HCT116 (cell line): ENCODE measurements around the gene PARP8. TPM values are rescaled to one million over a fixed set of nuclear protein-coding genes. Genes with fewer than 3 reads are reported as not detected.
"Not testable (repeated sequence)": the region's sequence is repeated elsewhere in the genome, so short reads cannot be mapped to it uniquely, and the experiment has no call there.

ENCODE experiments used
- ATAC-seq: fragments of 200-7000 bp; cut with Tn5 transposase; 2 replicates; pipeline ENCODE4 v1.9.1; 2020; ENCODE audit warnings: mild to moderate bottlenecking, moderate library complexity
- BruUV-seq: library from RNA; stranded (reverse); fragments of 400-500 nt; replicated peaks from 2 replicates; lab custom pipeline; 2021; lab: Mats Ljungman, UMichigan
- CTCF ChIA-PET: fragments of 300-600 bp; sonication (Branson Sonifier 250); formaldehyde crosslinking; loops from one replicate; lab custom pipeline; 2021; ENCODE audit warnings: antibody characterized with exemption; lab: Charles Lee
- POLR2A ChIA-PET: fragments of 300-600, 350-600 bp; sonication (Branson Sonifier 250); formaldehyde crosslinking; loops from one replicate; lab custom pipeline; 2021; ENCODE audit warnings: antibody characterized with exemption; lab: Charles Lee
- RAD21 ChIA-PET, 2 experiments: fragments of 300-600 bp; sonication (Branson Sonifier 250); formaldehyde crosslinking; loops; one replicate each; lab custom pipeline; 2023; ENCODE audit warnings: low total read pairs in 2 of 2; ENCODE audit not compliant: uncharacterized antibody in 2 of 2, unreplicated experiment in 2 of 2, low non-redundant PET in 1 of 2; lab: Charles Lee
- DNase-seq: peaks from one replicate; pipeline ENCODE4 v3.0.0-alpha.2; 2010; ENCODE audit warnings: low read depth, low spot score
- H2AFZ ChIP-seq: fragments of 200-600 bp; shearing (Covaris generic), sonication (generic); 2 replicates; pipeline ENCODE4 v1.6.1; 2017; ENCODE audit warnings: low read depth, mixed run types, mixed read lengths, antibody characterized with exemption, low read length; ENCODE audit not compliant: poor library complexity, severe bottlenecking
- H3K27ac ChIP-seq: 2 replicates; pipeline ENCODE4 v1.5.1; 2012; ENCODE audit warnings: low read depth, low read length
- H3K27me3 ChIP-seq: fragments of 200-600 bp; sonication (generic); 2 replicates; pipeline ENCODE4 v1.6.1; 2016; ENCODE audit warnings: mixed run types, low read length, mixed read lengths; ENCODE audit not compliant: insufficient read depth
- H3K36me3 ChIP-seq, 2 experiments: fragments of 200-500 bp in 1 of 2; fragments of 200-600 bp in 1 of 2; sonication (Bioruptor generic) in 1 of 2; sonication (generic) in 1 of 2; 2 replicates each; pipeline versions ENCODE4 v1.5.1 to v1.6.1; 2014 to 2016; ENCODE audit warnings: low read length in 2 of 2, inconsistent platforms in 1 of 2, mixed read lengths in 1 of 2, mixed run types in 1 of 2; ENCODE audit not compliant: insufficient read depth in 2 of 2, control insufficient read depth in 1 of 2
- H3K4me1 ChIP-seq, 2 experiments: fragments of 200-600 bp in 1 of 2; sonication (generic) in 1 of 2; 2 replicates each; pipeline versions ENCODE4 v1.5.1 to v1.6.1; 2012 to 2017; ENCODE audit warnings: low read length in 2 of 2, inconsistent platforms in 1 of 2, mild to moderate bottlenecking in 1 of 2, mixed read lengths in 1 of 2, mixed run types in 1 of 2, moderate library complexity in 1 of 2; ENCODE audit not compliant: insufficient read depth in 2 of 2, control insufficient read depth in 1 of 2
- H3K4me2 ChIP-seq: fragments of 200-600 bp; sonication (generic); 2 replicates; pipeline ENCODE4 v1.6.1; 2017; ENCODE audit warnings: mixed run types, low read length, mixed read lengths
- H3K4me3 ChIP-seq, 2 experiments: fragments of 200-600 bp in 1 of 2; sonication (generic) in 1 of 2; replicated peaks in 1 of 2; 2 replicates each; pipeline ENCODE4 v1.5.1; 2011 to 2016; ENCODE audit warnings: low read length in 2 of 2, control low read depth in 1 of 2, low read depth in 1 of 2, mild to moderate bottlenecking in 1 of 2, mixed read lengths in 1 of 2, mixed run types in 1 of 2
- H3K79me2 ChIP-seq: fragments of 200-600 bp; sonication (generic); 2 replicates; pipeline ENCODE4 v1.6.1; 2017; ENCODE audit warnings: mild to moderate bottlenecking, mixed run types, low read length, moderate library complexity, mixed read lengths; ENCODE audit not compliant: insufficient read depth
- H3K9ac ChIP-seq: fragments of 200-600 bp; sonication (generic); 2 replicates; pipeline ENCODE4 v1.6.1; 2016; ENCODE audit warnings: low read length, mixed read lengths
- H3K9me2 ChIP-seq: fragments of 200-600 bp; sonication (generic), shearing (Covaris generic); 2 replicates; pipeline ENCODE4 v1.6.1; 2017; ENCODE audit warnings: mixed run types, mild to moderate bottlenecking, moderate library complexity; ENCODE audit not compliant: insufficient read depth
- H3K9me3 ChIP-seq, 2 experiments: fragments of 200-500 bp in 1 of 2; fragments of 200-600 bp in 1 of 2; sonication (Bioruptor generic) in 1 of 2; sonication (generic) in 1 of 2; 2 replicates each; pipeline ENCODE4 v1.6.1; 2014 to 2017; ENCODE audit warnings: low read length in 2 of 2, mixed read lengths in 2 of 2, inconsistent platforms in 1 of 2, low read depth in 1 of 2, mild to moderate bottlenecking in 1 of 2, mixed run types in 1 of 2, moderate library complexity in 1 of 2; ENCODE audit not compliant: control insufficient read depth in 1 of 2, insufficient read depth in 1 of 2
- H4K20me1 ChIP-seq: fragments of 200-600 bp; sonication (generic), shearing (Covaris generic); 2 replicates; pipeline ENCODE4 v1.6.1; 2017; ENCODE audit warnings: mixed run types, mild to moderate bottlenecking, moderate library complexity; ENCODE audit not compliant: insufficient read depth
- FOSL1 ChIP-seq: IDR thresholded peaks from 2 replicates; pipeline ENCODE4 v1.6.1; 2012; ENCODE audit warnings: low read depth
- POLR2A ChIP-seq: IDR thresholded peaks from 2 replicates; pipeline ENCODE4 v1.7.0; 2011; ENCODE audit warnings: borderline replicate concordance; ENCODE audit not compliant: insufficient read depth, insufficient read length; ENCODE audit errors: extremely low read depth
- SP1 ChIP-seq: IDR thresholded peaks from 2 replicates; pipeline ENCODE4 v1.6.1; 2012; ENCODE audit warnings: low read depth
- intact Hi-C: fragments of 100-400 bp; cut with micrococcal nuclease; formaldehyde crosslinking; loops from 2 replicates; pipeline ENCODE4 v1.10.0; 2022
- total RNA-seq: library from RNA; stranded (reverse); gene quantifications from one replicate; pipeline ENCODE4 v1.2.1, GENCODE V29; 2021; ENCODE audit not compliant: unreplicated experiment
- TF ChIP-seq, protein P1 (sequence below): IDR thresholded peaks from 2 replicates; pipeline ENCODE4 v1.6.1; 2012

PARP8 gene
- total RNA-seq, 1 experiment from 2014 or later, result 19.0 TPM

DNA sequence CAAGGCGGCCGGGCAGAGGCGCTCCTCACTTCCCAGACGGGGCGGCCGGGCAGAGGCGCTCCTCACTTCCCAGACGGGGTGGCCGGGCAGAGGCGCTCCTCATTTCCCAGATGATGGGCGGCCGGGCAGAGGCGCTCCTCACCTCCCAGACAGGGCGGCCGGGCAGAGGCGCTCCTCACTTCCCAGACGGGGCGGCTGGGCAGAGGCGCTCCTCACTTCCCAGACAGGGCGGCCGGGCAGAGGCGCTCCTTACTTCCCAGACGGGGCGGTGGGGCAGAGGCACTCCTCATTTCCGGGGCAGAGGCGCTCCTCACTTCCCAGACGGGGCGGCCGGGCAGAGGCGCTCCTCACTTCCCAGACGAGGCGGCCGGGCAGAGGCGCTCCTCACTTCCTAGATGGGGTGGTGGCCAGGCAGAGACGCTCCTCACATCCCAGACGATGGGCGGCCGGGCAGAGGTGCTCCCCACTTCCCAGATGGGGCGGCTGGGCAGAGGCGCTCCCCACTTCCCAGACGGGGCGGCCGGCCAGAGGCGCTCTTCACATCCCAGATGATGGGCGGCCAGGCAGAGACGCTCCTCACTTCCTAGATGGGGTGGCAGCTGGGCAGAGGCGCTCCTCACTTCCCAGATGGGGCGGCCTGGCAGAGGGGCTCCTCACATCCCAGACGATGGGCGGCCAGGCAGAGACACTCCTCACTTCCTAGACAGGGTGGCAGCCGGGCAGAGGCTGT is 108.2 kb downstream of the PARP8 start:
- BruUV-seq, CTCF ChIA-PET, H3K4me1 ChIP-seq, H3K79me2 ChIP-seq, POLR2A ChIA-PET, H3K36me3 ChIP-seq, H3K27me3 ChIP-seq, ATAC-seq, H3K9me2 ChIP-seq, H3K27ac ChIP-seq, H3K4me3 ChIP-seq, H3K4me2 ChIP-seq, intact Hi-C loops, RAD21 ChIA-PET, H3K9me3 ChIP-seq, H4K20me1 ChIP-seq, H3K9ac ChIP-seq, DNase-seq, H2AFZ ChIP-seq: not testable (repeated sequence)

DNA sequence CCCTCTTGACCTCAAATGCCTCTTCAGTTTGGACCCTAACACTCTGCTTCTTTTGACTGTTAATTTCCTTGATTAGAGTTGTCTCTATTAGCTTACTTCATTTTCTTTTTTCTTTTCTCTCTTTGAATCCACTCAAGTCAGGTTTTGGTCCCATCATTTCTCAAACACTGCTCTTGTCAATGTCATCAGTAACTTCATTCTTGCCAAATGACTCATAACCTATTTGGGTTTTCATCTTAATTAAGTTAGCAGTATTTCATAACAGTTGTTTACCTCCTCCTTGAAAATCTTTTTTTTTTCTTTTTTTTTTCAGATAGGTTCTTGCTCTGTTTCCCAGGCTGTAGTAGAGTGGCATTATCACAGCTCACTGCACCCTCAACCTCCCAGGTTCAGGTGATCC is 119.6 kb downstream of the PARP8 start:
- ChIA-PET CTCF (no interaction called here), RAD21 (no interaction called here), POLR2A (no interaction called here)
- intact Hi-C loops, result no loop called here
- ATAC-seq, result no peak
- no peak for TF ChIP-seq POLR2A
- TF ChIP-seq, protein P1, sequence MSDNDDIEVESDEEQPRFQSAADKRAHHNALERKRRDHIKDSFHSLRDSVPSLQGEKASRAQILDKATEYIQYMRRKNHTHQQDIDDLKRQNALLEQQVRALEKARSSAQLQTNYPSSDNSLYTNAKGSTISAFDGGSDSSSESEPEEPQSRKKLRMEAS, result no peak
- no peak for TF ChIP-seq FOSL1
- no peak for TF ChIP-seq SP1
- Histone ChIP-seq H3K4me3 (no peak overlapping the region), H3K36me3 (no peaks in the 10 kb centered on the region), H3K4me2 (no peak overlapping the region), H3K9me3 (no peaks in the 10 kb centered on the region), H3K4me1 (no peaks in the 10 kb centered on the region), H3K79me2 (no peaks in the 10 kb centered on the region), H2AFZ (no peak overlapping the region), H3K9ac (no peak overlapping the region), H3K27ac (no peak overlapping the region), H3K27me3 (no peaks in the 10 kb centered on the region), H3K9me2 (no peaks in the 10 kb centered on the region), H4K20me1 (no peaks in the 10 kb centered on the region)
- BruUV-seq, result no TSS peak
- DNase-seq, result no peak
